SK-N-SH (cell line): ENCODE data around the gene PCGF2.

Experiments
- CTCF ChIP-seq: fragments of 200-600 bp; sonication (generic); IDR thresholded peaks from 2 replicates; pipeline ENCODE4 v1.6.1; 2017; ENCODE audit warnings: antibody characterized with exemption, mild to moderate bottlenecking, moderate library complexity
- EP300 ChIP-seq, 2 experiments: IDR thresholded peaks; 2 replicates each; pipeline versions ENCODE4 v1.4.0 to v1.6.1; 2012; ENCODE audit warnings: borderline replicate concordance in 1 of 2, low read depth in 1 of 2, low read length in 1 of 2
- MAX ChIP-seq: IDR thresholded peaks from 2 replicates; pipeline ENCODE4 v1.4.0; 2012; ENCODE audit warnings: low read depth
- MXI1 ChIP-seq: IDR thresholded peaks from 2 replicates; pipeline ENCODE4 v1.6.1; 2012; ENCODE audit warnings: mild to moderate bottlenecking, low read depth, low read length, improper control_type of control experiment
- NFIC ChIP-seq: IDR thresholded peaks from 2 replicates; pipeline ENCODE4 v1.4.0; 2012; ENCODE audit warnings: borderline replicate concordance
- NRF1 ChIP-seq: IDR thresholded peaks from 2 replicates; pipeline ENCODE4 v1.6.1; 2012; ENCODE audit warnings: low read depth, mild to moderate bottlenecking, low read length
- PBX3 ChIP-seq: IDR thresholded peaks from 2 replicates; pipeline ENCODE4; 2012
- REST ChIP-seq: IDR thresholded peaks from 2 replicates; pipeline ENCODE4 v1.6.1; 2012; ENCODE audit warnings: mild to moderate bottlenecking, low read depth, low read length, moderate library complexity
- TAF1 ChIP-seq: IDR thresholded peaks from 2 replicates; pipeline ENCODE4 v1.6.1; 2012; ENCODE audit warnings: low read depth, mild to moderate bottlenecking, low read length, moderate library complexity, borderline replicate concordance
- USF2 ChIP-seq: fragments of 150-350 bp; IDR thresholded peaks from 2 replicates; pipeline ENCODE4 v1.6.1; 2017; ENCODE audit warnings: antibody characterized with exemption, low read length, low read depth, borderline replicate concordance

GRCh38 chr17:38705803-38706504 lies 42.2 kb downstream of the PCGF2 start:
- TF ChIP-seq MXI1, result peak; percentile 82
- no peak for TF ChIP-seq NRF1
- TF ChIP-seq CTCF, result no peak
- 0 out of 2 replicates have a peak, but pooled peaks have one; percentile 17 for TF ChIP-seq TAF1
- TF ChIP-seq USF2, result no peak
- no peak for TF ChIP-seq EP300 (IDR thresholded peaks at IDR 0.05; ENCODE audit: borderline replicate concordance in 1 of 2, low read depth in 1 of 2, low read length in 1 of 2)
- no peak for TF ChIP-seq REST
- peak; percentile 66 for TF ChIP-seq MAX
- no peak for TF ChIP-seq NFIC
- TF ChIP-seq PBX3, result no peak
